Esophagus muscularis mucosa (tissue), 4 donors: ENCODE data around the gene ATAD2B. TPM values are rescaled to one million over a fixed set of nuclear protein-coding genes. Genes with fewer than 3 reads are reported as not detected.

ENCODE experiments used
- DNase-seq: peaks from one replicate; pipeline ENCODE4 v3.0.0-alpha.2; 2017; ENCODE audit errors: extremely low spot score
- H3K27ac ChIP-seq, 4 donors: fragments of 200-600 bp; sonication (generic); replicated peaks in 1 of 4; 1 replicate in 3 of 4; 2 replicates in 1 of 4; pipeline ENCODE4 v1.5.1; 2016 to 2019; ENCODE audit warnings: mild to moderate bottlenecking in 1 of 4
- H3K27me3 ChIP-seq, 4 donors: fragments of 200-600 bp; sonication (generic); one replicate each; pipeline versions ENCODE4 v1.5.1 to v1.6.0; 2016 to 2019
- H3K36me3 ChIP-seq, 4 donors: fragments of 200-600 bp; sonication (generic); one replicate each; pipeline ENCODE4 v1.5.1; 2016 to 2019
- H3K4me1 ChIP-seq, 4 donors: fragments of 200-600 bp; sonication (generic); one replicate each; pipeline ENCODE4 v1.5.1; 2016 to 2019
- H3K4me3 ChIP-seq, 4 donors: fragments of 200-600 bp; sonication (generic); 1 replicate in 2 of 4; 2 replicates in 2 of 4; pipeline ENCODE4 v1.5.1; 2016 to 2019; ENCODE audit warnings: mild to moderate bottlenecking in 4 of 4, moderate library complexity in 1 of 4
- H3K9me3 ChIP-seq, 4 donors: fragments of 200-600 bp; sonication (generic); 1 replicate in 3 of 4; 2 replicates in 1 of 4; pipeline ENCODE4 v1.5.1; 2016 to 2019
- EP300 ChIP-seq: sonication (generic); formaldehyde crosslinking; IDR thresholded peaks from one replicate; pipeline ENCODE4 v1.6.1; 2017; ENCODE audit warnings: antibody characterized with exemption
- POLR2A ChIP-seq: fragments of 450-650 bp; IDR thresholded peaks from one replicate; pipeline ENCODE4 v1.6.1; 2017; ENCODE audit warnings: antibody characterized with exemption, moderate library complexity, mild to moderate bottlenecking, low read depth
- POLR2AphosphoS5 ChIP-seq, 2 donors: sonication (generic); formaldehyde crosslinking; IDR thresholded peaks; one replicate each; pipeline ENCODE4 v1.6.1; 2017; ENCODE audit warnings: antibody characterized with exemption in 2 of 2
- WGBS: methylation state at CpG from one replicate; pipeline ENCODE4 v1.1.5; 2018; 5-methylcytosine and 5-hydroxymethylcytosine counted together
- intact Hi-C: fragments of 100-400 bp; cut with DNase I; formaldehyde crosslinking; loops from one replicate; pipeline ENCODE4 v1.15.1; 2023
- total RNA-seq, 4 donors: library from RNA; depleted of rRNA; stranded (reverse); fragments of >200 nt; gene quantifications; one replicate each; pipeline versions ENCODE4 v1.1.0 to v1.2.1, GENCODE V29; 2016
- TF ChIP-seq, protein P1 (sequence below), 3 experiments: fragments of 200-600 bp in 2 of 3; fragments of 450-650 bp in 1 of 3; sonication (generic) in 2 of 3; IDR thresholded peaks; one replicate each; pipeline ENCODE4 v1.5.1; 2017 to 2019; ENCODE audit warnings: antibody characterized with exemption in 3 of 3, mild to moderate bottlenecking in 2 of 3, moderate library complexity in 1 of 3

The ATAD2B gene
- total RNA-seq, 4 donors from 2014 or later: 8.0 to 17.4 (median 13.5) TPM

- peak overlapping the region; percentile 93 to 98 (median 96) for H3K27ac ChIP-seq
- WGBS: under 1% methylated on average over 21 of the region's 46 CpGs
- peaks cover 23 to 49% (median 43%) of the 10 kb centered on the region in 4 donors for H3K4me1 ChIP-seq
- H3K9me3 ChIP-seq: no peaks in the 10 kb centered on the region
- TF ChIP-seq EP300 (no peak), POLR2A (no peak), POLR2AphosphoS5 (IDR thresholded peaks at IDR 0.05) (no peak)
- TF ChIP-seq, protein P1, sequence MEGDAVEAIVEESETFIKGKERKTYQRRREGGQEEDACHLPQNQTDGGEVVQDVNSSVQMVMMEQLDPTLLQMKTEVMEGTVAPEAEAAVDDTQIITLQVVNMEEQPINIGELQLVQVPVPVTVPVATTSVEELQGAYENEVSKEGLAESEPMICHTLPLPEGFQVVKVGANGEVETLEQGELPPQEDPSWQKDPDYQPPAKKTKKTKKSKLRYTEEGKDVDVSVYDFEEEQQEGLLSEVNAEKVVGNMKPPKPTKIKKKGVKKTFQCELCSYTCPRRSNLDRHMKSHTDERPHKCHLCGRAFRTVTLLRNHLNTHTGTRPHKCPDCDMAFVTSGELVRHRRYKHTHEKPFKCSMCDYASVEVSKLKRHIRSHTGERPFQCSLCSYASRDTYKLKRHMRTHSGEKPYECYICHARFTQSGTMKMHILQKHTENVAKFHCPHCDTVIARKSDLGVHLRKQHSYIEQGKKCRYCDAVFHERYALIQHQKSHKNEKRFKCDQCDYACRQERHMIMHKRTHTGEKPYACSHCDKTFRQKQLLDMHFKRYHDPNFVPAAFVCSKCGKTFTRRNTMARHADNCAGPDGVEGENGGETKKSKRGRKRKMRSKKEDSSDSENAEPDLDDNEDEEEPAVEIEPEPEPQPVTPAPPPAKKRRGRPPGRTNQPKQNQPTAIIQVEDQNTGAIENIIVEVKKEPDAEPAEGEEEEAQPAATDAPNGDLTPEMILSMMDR (IDR thresholded peaks at IDR 0.05): no peak
- no peaks in the 10 kb centered on the region for H3K27me3 ChIP-seq
- peak overlapping the region; percentile 69 to 97 (median 89) for H3K4me3 ChIP-seq
- no peak for DNase-seq
- intact Hi-C loops: loop anchor here (2.0 to 5.0 kb wide), 2 partner anchors 14 to 124 kb away; partner anchors contain the start of gene ATAD2B
- H3K36me3 ChIP-seq: no peaks in the 10 kb centered on the region
These were observed 14.0 kb upstream of the ATAD2B start for GRCh38 chr2:23940718-23941620.

DNA sequence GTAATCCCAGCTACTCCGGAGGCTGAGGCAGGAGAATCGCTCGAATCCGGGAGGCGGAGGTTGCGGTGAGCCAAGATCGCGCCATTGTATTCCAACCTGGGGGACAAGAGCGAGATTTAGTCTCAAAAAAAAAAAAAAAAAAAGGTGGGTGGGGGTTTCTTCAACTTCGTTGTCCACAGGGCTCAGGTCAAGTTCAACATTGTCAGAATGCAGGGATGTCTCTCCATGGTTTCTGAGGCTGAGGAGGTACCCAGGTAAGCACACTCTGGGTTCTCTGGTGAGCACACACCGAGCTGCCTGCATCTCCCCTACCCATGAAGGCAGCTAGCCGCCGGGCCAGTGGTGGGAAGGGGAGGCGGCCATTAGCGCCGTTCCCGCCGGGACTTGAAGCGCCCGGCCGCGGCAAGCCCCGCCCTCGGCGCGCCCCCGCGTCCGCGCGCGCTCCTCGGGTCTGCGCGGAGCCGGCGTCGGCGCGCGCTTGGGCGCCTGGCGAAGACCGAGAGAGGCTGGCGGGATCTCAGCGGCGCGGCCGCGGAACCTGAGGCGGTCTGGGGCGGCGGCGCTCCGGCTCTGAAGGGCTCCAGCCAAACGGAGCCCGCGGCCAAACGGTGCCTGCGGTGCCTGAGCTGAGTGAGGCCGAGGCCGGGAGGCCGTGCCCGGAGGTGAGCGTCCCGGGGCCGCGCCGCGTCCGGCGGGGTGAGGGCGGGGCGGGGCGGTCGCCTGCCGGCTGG lies 13.2 kb upstream of the ATAD2B start, which contains the start of gene UBXN2A:
Gene UBXN2A (plus strand): TSS at position 477 of the 731 bp plus-strand sequence. CDS start 17,852 bp downstream, outside the sequence.
- DNase-seq: peak; percentile 92
- Histone ChIP-seq H3K4me1 (peaks cover 23 to 45% (median 41%) of the 10 kb centered on the region in 4 donors), H3K4me3 (peak within 1 kb of the TSS; percentile 69 to 97 (median 89)), H3K27ac (peak within 1 kb of the TSS; percentile 93 to 98 (median 96)), H3K9me3 (no peaks in the 10 kb centered on the region), H3K36me3 (no peaks in the 10 kb centered on the region), H3K27me3 (no peaks in the 10 kb centered on the region)
- TF ChIP-seq POLR2A (peak; percentile 27), EP300 (no peak), POLR2AphosphoS5 (IDR thresholded peaks at IDR 0.05) (peak; percentile 47 to 81)
- intact Hi-C loops: loop anchor here (2.0 to 5.0 kb wide), 2 partner anchors 13 to 123 kb away; partner anchors contain the start of gene ATAD2B
- 2% methylated on average over 8 of the region's 77 CpGs for WGBS

DNA sequence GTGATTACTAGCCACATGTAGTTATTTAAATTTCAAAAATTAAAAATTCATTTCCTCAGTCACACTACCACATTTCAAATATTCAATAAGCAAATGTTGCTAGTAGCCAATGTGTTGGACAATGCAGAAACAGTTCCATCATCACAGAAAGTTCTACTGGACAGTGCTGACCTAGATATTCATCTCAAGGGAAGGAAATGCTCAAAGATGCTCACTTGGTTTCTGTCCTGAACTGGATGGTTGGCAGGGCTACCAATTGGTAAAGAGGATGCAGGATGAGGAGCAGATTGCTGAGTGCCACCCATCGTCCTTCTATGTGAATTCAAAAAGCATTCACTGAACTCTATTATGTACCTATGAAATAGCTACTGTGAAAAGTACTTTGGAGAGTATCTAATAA lies 7.3 kb upstream of the ATAD2B start:
- no peak for DNase-seq
- Histone ChIP-seq H3K27ac (no peak overlapping the region), H3K4me3 (no peak overlapping the region), H3K36me3 (peaks cover 0 to 6% (median 2%) of the 10 kb centered on the region in 4 donors), H3K9me3 (no peaks in the 10 kb centered on the region), H3K4me1 (peaks cover under 1 to 13% (median 9%) of the 10 kb centered on the region in 4 donors), H3K27me3 (no peaks in the 10 kb centered on the region)
- 84% methylated on average over 1 of the region's 1 CpG for WGBS
- TF ChIP-seq, protein P1 (IDR thresholded peaks at IDR 0.05): no peak
- no peak for TF ChIP-seq EP300
- no peak for TF ChIP-seq POLR2AphosphoS5 (IDR thresholded peaks at IDR 0.05)
- TF ChIP-seq POLR2A: no peak
- intact Hi-C loops: no loop called here

DNA sequence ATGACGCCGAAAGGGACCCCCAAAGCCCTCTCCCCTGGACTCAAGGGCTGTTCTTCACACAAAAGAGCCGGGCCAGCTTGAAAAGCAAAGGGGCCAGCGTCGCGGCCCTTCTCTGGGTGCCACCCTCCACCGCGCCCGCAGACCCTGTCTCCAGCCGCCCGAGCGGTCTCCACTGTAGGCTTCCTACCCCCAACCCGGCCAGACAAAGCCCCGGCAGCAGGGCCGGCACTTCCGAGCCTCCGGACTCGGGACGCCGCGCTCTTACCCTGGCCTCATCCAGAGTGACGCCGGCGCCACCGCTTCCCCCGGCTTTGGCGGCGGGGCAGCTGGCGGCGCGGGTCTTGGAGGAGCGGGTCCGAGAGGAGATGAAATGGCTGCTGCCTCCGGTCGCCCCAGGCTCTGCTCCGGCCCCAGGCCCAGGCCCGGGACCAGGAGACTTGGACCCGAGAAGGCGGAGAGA lies 603 bp downstream of the ATAD2B start:
- H3K27me3 ChIP-seq: no peaks in the 10 kb centered on the region
- H3K4me3 ChIP-seq: peak overlapping the region; percentile 76 to 97 (median 92)
- DNase-seq: no peak
- under 1% methylated on average over 19 of the region's 39 CpGs for WGBS
- TF ChIP-seq POLR2A (no peak), EP300 (no peak), POLR2AphosphoS5 (IDR thresholded peaks at IDR 0.05) (no peak)
- TF ChIP-seq, protein P1 (IDR thresholded peaks at IDR 0.05): no peak
- H3K27ac ChIP-seq: peak overlapping the region; percentile 95 to 98 (median 98)
- peaks cover 0 to 4% (median 0%) of the 10 kb centered on the region in 4 donors for H3K36me3 ChIP-seq
- H3K9me3 ChIP-seq: no peaks in the 10 kb centered on the region
- intact Hi-C loops: loop anchor here (2.0 to 10.0 kb wide), 4 partner anchors 14 to 151 kb away; partner anchors contain the start of genes FKBP1B, SF3B6, UBXN2A and WDCP
- peaks cover 31 to 62% (median 62%) of the 10 kb centered on the region in 4 donors for H3K4me1 ChIP-seq
